Chondrocyte (in vitro differentiated cells): Measurements from ENCODE around the gene NFIA. TPM values are rescaled to one million over a fixed set of nuclear protein-coding genes. Genes with fewer than 3 reads are reported as not detected.

Experiments
- DNase-seq: peaks from one replicate; pipeline ENCODE4 v3.0.0; 2021; ENCODE audit warnings: mixed read lengths, low spot score
- H3K27ac Mint-ChIP-seq: one replicate; pipeline ENCODE4 v1.8.0; 2021; ENCODE audit warnings: mild to moderate bottlenecking, moderate library complexity, mixed read lengths; ENCODE audit not compliant: unreplicated experiment
- H3K27me3 Mint-ChIP-seq: 2 replicates; pipeline ENCODE4 v1.8.0; 2021; ENCODE audit warnings: low read depth, mixed read lengths
- H3K36me3 Mint-ChIP-seq: 2 replicates; pipeline ENCODE4 v1.8.0; 2021; ENCODE audit warnings: low read depth, mixed read lengths
- H3K4me1 Mint-ChIP-seq: 2 replicates; pipeline ENCODE4 v1.8.0; 2021; ENCODE audit warnings: low read depth, mild to moderate bottlenecking, mixed read lengths
- H3K4me3 Mint-ChIP-seq: one replicate; pipeline ENCODE4 v1.8.0; 2021; ENCODE audit warnings: mild to moderate bottlenecking, moderate library complexity, mixed read lengths; ENCODE audit not compliant: unreplicated experiment
- H3K9me3 Mint-ChIP-seq: 2 replicates; pipeline ENCODE4 v1.8.0; 2021; ENCODE audit warnings: low read depth, mixed read lengths
- total RNA-seq: library from RNA; stranded (reverse); gene quantifications from 3 replicates; pipeline ENCODE4 v1.2.1, GENCODE V29; 2021
- TF ChIP-seq, protein P1 (sequence below): fragments of 200-600 bp; sonication (generic); IDR thresholded peaks from 2 replicates; pipeline ENCODE4 v1.5.0; 2021; ENCODE audit warnings: antibody characterized with exemption, mild to moderate bottlenecking, moderate library complexity

The NFIA gene
- total RNA-seq, 1 donor from 2014 or later: 43.0 TPM

DNA sequence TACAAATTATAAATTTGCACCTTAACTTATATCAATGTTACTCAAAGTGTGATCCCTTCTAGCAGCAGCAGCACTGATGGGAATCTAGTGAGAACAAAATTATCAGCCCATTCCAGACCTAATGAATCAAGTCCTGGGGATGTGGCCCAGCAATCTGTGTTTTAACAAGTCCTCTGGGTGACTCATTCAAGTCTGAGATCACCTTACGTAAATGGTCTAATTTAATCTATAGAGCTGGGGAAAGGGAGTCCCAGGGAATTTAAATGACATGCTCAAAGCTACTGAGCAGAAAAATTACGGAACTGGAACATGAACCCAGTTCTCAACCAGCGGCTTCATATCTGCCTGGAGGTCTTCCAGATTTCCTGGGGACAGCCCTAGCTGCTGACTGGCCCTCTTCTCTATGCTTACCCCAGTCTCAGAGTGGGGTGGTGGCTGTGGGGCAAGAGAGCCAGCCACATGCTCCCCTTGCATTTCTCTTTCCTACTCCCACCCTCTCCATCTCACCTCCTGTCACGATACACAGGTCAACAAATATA is 422.6 kb downstream of the NFIA start:
- Mint-ChIP-seq H3K4me1 (peaks cover 3% of the 10 kb centered on the region), H3K27ac (no peak overlapping the region), H3K36me3 (peaks cover 1% of the 10 kb centered on the region), H3K4me3 (no peak overlapping the region), H3K9me3 (no peaks in the 10 kb centered on the region), H3K27me3 (no peaks in the 10 kb centered on the region)
- TF ChIP-seq, protein P1, sequence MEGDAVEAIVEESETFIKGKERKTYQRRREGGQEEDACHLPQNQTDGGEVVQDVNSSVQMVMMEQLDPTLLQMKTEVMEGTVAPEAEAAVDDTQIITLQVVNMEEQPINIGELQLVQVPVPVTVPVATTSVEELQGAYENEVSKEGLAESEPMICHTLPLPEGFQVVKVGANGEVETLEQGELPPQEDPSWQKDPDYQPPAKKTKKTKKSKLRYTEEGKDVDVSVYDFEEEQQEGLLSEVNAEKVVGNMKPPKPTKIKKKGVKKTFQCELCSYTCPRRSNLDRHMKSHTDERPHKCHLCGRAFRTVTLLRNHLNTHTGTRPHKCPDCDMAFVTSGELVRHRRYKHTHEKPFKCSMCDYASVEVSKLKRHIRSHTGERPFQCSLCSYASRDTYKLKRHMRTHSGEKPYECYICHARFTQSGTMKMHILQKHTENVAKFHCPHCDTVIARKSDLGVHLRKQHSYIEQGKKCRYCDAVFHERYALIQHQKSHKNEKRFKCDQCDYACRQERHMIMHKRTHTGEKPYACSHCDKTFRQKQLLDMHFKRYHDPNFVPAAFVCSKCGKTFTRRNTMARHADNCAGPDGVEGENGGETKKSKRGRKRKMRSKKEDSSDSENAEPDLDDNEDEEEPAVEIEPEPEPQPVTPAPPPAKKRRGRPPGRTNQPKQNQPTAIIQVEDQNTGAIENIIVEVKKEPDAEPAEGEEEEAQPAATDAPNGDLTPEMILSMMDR: no peak
- DNase-seq: no peak

- Mint-ChIP-seq H3K4me3 (no peak overlapping the region), H3K4me1 (peaks cover 3% of the 10 kb centered on the region), H3K27ac (no peak overlapping the region), H3K9me3 (no peaks in the 10 kb centered on the region), H3K36me3 (peaks cover 1% of the 10 kb centered on the region), H3K27me3 (no peaks in the 10 kb centered on the region)
- DNase-seq: no peak
- TF ChIP-seq, protein P1: no peak
These were observed 423.9 kb downstream of the NFIA start for GRCh38 chr1:61506236-61506635.

- peaks cover 1% of the 10 kb centered on the region for H3K36me3 Mint-ChIP-seq
- TF ChIP-seq, protein P1: no peak
- H3K27me3 Mint-ChIP-seq: no peaks in the 10 kb centered on the region
- H3K4me3 Mint-ChIP-seq: no peak overlapping the region
- DNase-seq: no peak
- H3K27ac Mint-ChIP-seq: no peak overlapping the region
- no peaks in the 10 kb centered on the region for H3K9me3 Mint-ChIP-seq
- peaks cover 3% of the 10 kb centered on the region for H3K4me1 Mint-ChIP-seq
These were observed 424.7 kb downstream of the NFIA start for GRCh38 chr1:61506944-61507500.
